HCT116 (cell line): ENCODE data around the gene ODAPH. TPM values are rescaled to one million over a fixed set of nuclear protein-coding genes. Genes with fewer than 3 reads are reported as not detected.
"Not testable (repeated sequence)": the region's sequence is repeated elsewhere in the genome, so short reads cannot be mapped to it uniquely, and the experiment has no call there.

Experiments used
- ATAC-seq: fragments of 200-7000 bp; cut with Tn5 transposase; 2 replicates; pipeline ENCODE4 v1.9.1; 2020; ENCODE audit warnings: mild to moderate bottlenecking, moderate library complexity
- BruUV-seq: library from RNA; stranded (reverse); fragments of 400-500 nt; replicated peaks from 2 replicates; lab custom pipeline; 2021; lab: Mats Ljungman, UMichigan
- CTCF ChIA-PET: fragments of 300-600 bp; sonication (Branson Sonifier 250); formaldehyde crosslinking; loops from one replicate; lab custom pipeline; 2021; ENCODE audit warnings: antibody characterized with exemption; lab: Charles Lee
- POLR2A ChIA-PET: fragments of 300-600, 350-600 bp; sonication (Branson Sonifier 250); formaldehyde crosslinking; loops from one replicate; lab custom pipeline; 2021; ENCODE audit warnings: antibody characterized with exemption; lab: Charles Lee
- RAD21 ChIA-PET, 2 experiments: fragments of 300-600 bp; sonication (Branson Sonifier 250); formaldehyde crosslinking; loops; one replicate each; lab custom pipeline; 2023; ENCODE audit warnings: low total read pairs in 2 of 2; ENCODE audit not compliant: uncharacterized antibody in 2 of 2, unreplicated experiment in 2 of 2, low non-redundant PET in 1 of 2; lab: Charles Lee
- DNase-seq: peaks from one replicate; pipeline ENCODE4 v3.0.0-alpha.2; 2010; ENCODE audit warnings: low read depth, low spot score
- H2AFZ ChIP-seq: fragments of 200-600 bp; shearing (Covaris generic), sonication (generic); 2 replicates; pipeline ENCODE4 v1.6.1; 2017; ENCODE audit warnings: low read depth, mixed run types, mixed read lengths, antibody characterized with exemption, low read length; ENCODE audit not compliant: poor library complexity, severe bottlenecking
- H3K27ac ChIP-seq: 2 replicates; pipeline ENCODE4 v1.5.1; 2012; ENCODE audit warnings: low read depth, low read length
- H3K27me3 ChIP-seq: fragments of 200-600 bp; sonication (generic); 2 replicates; pipeline ENCODE4 v1.6.1; 2016; ENCODE audit warnings: mixed run types, low read length, mixed read lengths; ENCODE audit not compliant: insufficient read depth
- H3K36me3 ChIP-seq, 2 experiments: fragments of 200-500 bp in 1 of 2; fragments of 200-600 bp in 1 of 2; sonication (Bioruptor generic) in 1 of 2; sonication (generic) in 1 of 2; 2 replicates each; pipeline versions ENCODE4 v1.5.1 to v1.6.1; 2014 to 2016; ENCODE audit warnings: low read length in 2 of 2, inconsistent platforms in 1 of 2, mixed read lengths in 1 of 2, mixed run types in 1 of 2; ENCODE audit not compliant: insufficient read depth in 2 of 2, control insufficient read depth in 1 of 2
- H3K4me1 ChIP-seq, 2 experiments: fragments of 200-600 bp in 1 of 2; sonication (generic) in 1 of 2; 2 replicates each; pipeline versions ENCODE4 v1.5.1 to v1.6.1; 2012 to 2017; ENCODE audit warnings: low read length in 2 of 2, inconsistent platforms in 1 of 2, mild to moderate bottlenecking in 1 of 2, mixed read lengths in 1 of 2, mixed run types in 1 of 2, moderate library complexity in 1 of 2; ENCODE audit not compliant: insufficient read depth in 2 of 2, control insufficient read depth in 1 of 2
- H3K4me2 ChIP-seq: fragments of 200-600 bp; sonication (generic); 2 replicates; pipeline ENCODE4 v1.6.1; 2017; ENCODE audit warnings: mixed run types, low read length, mixed read lengths
- H3K4me3 ChIP-seq, 2 experiments: fragments of 200-600 bp in 1 of 2; sonication (generic) in 1 of 2; replicated peaks in 1 of 2; 2 replicates each; pipeline ENCODE4 v1.5.1; 2011 to 2016; ENCODE audit warnings: low read length in 2 of 2, control low read depth in 1 of 2, low read depth in 1 of 2, mild to moderate bottlenecking in 1 of 2, mixed read lengths in 1 of 2, mixed run types in 1 of 2
- H3K79me2 ChIP-seq: fragments of 200-600 bp; sonication (generic); 2 replicates; pipeline ENCODE4 v1.6.1; 2017; ENCODE audit warnings: mild to moderate bottlenecking, mixed run types, low read length, moderate library complexity, mixed read lengths; ENCODE audit not compliant: insufficient read depth
- H3K9ac ChIP-seq: fragments of 200-600 bp; sonication (generic); 2 replicates; pipeline ENCODE4 v1.6.1; 2016; ENCODE audit warnings: low read length, mixed read lengths
- H3K9me2 ChIP-seq: fragments of 200-600 bp; sonication (generic), shearing (Covaris generic); 2 replicates; pipeline ENCODE4 v1.6.1; 2017; ENCODE audit warnings: mixed run types, mild to moderate bottlenecking, moderate library complexity; ENCODE audit not compliant: insufficient read depth
- H3K9me3 ChIP-seq, 2 experiments: fragments of 200-500 bp in 1 of 2; fragments of 200-600 bp in 1 of 2; sonication (Bioruptor generic) in 1 of 2; sonication (generic) in 1 of 2; 2 replicates each; pipeline ENCODE4 v1.6.1; 2014 to 2017; ENCODE audit warnings: low read length in 2 of 2, mixed read lengths in 2 of 2, inconsistent platforms in 1 of 2, low read depth in 1 of 2, mild to moderate bottlenecking in 1 of 2, mixed run types in 1 of 2, moderate library complexity in 1 of 2; ENCODE audit not compliant: control insufficient read depth in 1 of 2, insufficient read depth in 1 of 2
- H4K20me1 ChIP-seq: fragments of 200-600 bp; sonication (generic), shearing (Covaris generic); 2 replicates; pipeline ENCODE4 v1.6.1; 2017; ENCODE audit warnings: mixed run types, mild to moderate bottlenecking, moderate library complexity; ENCODE audit not compliant: insufficient read depth
- CBX3 ChIP-seq: IDR thresholded peaks from 2 replicates; pipeline ENCODE4 v1.6.1; 2012; ENCODE audit warnings: low read depth
- CTCF ChIP-seq, 3 experiments: fragments of 200-600 bp in 1 of 3; sonication (generic) in 1 of 3; IDR thresholded peaks in 2 of 3; conservative IDR thresholded peaks in 1 of 3; 2 replicates each; pipeline ENCODE4 v1.5.1; 2012 to 2017; ENCODE audit warnings: low read depth in 2 of 3, low read length in 2 of 3, antibody characterized with exemption in 1 of 3, borderline replicate concordance in 1 of 3, control low read depth in 1 of 3, mild to moderate bottlenecking in 1 of 3, mixed read lengths in 1 of 3, mixed run types in 1 of 3, moderate library complexity in 1 of 3; ENCODE audit not compliant: insufficient read depth in 1 of 3
- EGR1 ChIP-seq: IDR thresholded peaks from 2 replicates; pipeline ENCODE4 v1.6.1; 2012; ENCODE audit warnings: low read depth
- EZH2 ChIP-seq: fragments of 200-600 bp; sonication (generic); IDR thresholded peaks from 2 replicates; pipeline ENCODE4 v1.6.1; 2017; ENCODE audit warnings: antibody characterized with exemption, mixed run types
- FOSL1 ChIP-seq: IDR thresholded peaks from 2 replicates; pipeline ENCODE4 v1.6.1; 2012; ENCODE audit warnings: low read depth
- POLR2AphosphoS5 ChIP-seq: IDR thresholded peaks from 2 replicates; pipeline ENCODE4 v1.6.1; 2011; ENCODE audit warnings: mild to moderate bottlenecking, low read depth, low read length, moderate library complexity
- RAD21 ChIP-seq: IDR thresholded peaks from 2 replicates; pipeline ENCODE4 v1.6.1; 2012; ENCODE audit warnings: low read depth, mild to moderate bottlenecking
- REST ChIP-seq: IDR thresholded peaks from 2 replicates; pipeline ENCODE4 v1.6.1; 2012; ENCODE audit warnings: low read depth
- TCF7L2 ChIP-seq: IDR thresholded peaks from 2 replicates; pipeline ENCODE4 v1.7.0; 2011; ENCODE audit warnings: borderline replicate concordance, inconsistent platforms; ENCODE audit not compliant: insufficient read depth, insufficient read length; ENCODE audit errors: extremely low read depth
- ZBTB33 ChIP-seq: IDR thresholded peaks from 2 replicates; pipeline ENCODE4 v1.6.1; 2011; ENCODE audit warnings: mild to moderate bottlenecking, low read length, moderate library complexity; ENCODE audit not compliant: insufficient replicate concordance; ENCODE audit errors: extremely low read depth
- intact Hi-C: fragments of 100-400 bp; cut with micrococcal nuclease; formaldehyde crosslinking; loops from 2 replicates; pipeline ENCODE4 v1.10.0; 2022
- total RNA-seq: library from RNA; stranded (reverse); gene quantifications from one replicate; pipeline ENCODE4 v1.2.1, GENCODE V29; 2021; ENCODE audit not compliant: unreplicated experiment

Gene ODAPH
- total RNA-seq, 1 experiment from 2014 or later, result not detected

GRCh38 chr4:75516144-75516543, 39.7 kb upstream of the ODAPH start (continued):
- no peak for TF ChIP-seq FOSL1

- H3K27ac ChIP-seq, intact Hi-C loops, BruUV-seq, DNase-seq, H3K9ac ChIP-seq, H3K9me2 ChIP-seq, H3K27me3 ChIP-seq, H4K20me1 ChIP-seq, H2AFZ ChIP-seq, H3K4me3 ChIP-seq, POLR2A ChIA-PET, ATAC-seq, RAD21 ChIA-PET, H3K4me2 ChIP-seq, CTCF ChIA-PET, H3K9me3 ChIP-seq: not testable (repeated sequence)
- peaks cover 3 to 11% of the 10 kb centered on the region in 2 experiments; a peak in 3 of 4 replicates for H3K4me1 ChIP-seq
- H3K79me2 ChIP-seq, result peaks cover 18% of the 10 kb centered on the region
- peaks cover 11 to 17% of the 10 kb centered on the region in 2 experiments; a peak in 3 of 4 replicates for H3K36me3 ChIP-seq
These were observed 36.4 kb upstream of the ODAPH start for GRCh38 chr4:75519452-75519851.

GRCh38 chr4:75525086-75525485, 30.8 kb upstream of the ODAPH start:
- ChIA-PET CTCF (no interaction called here), RAD21 (no interaction called here), POLR2A (no interaction called here)
- Histone ChIP-seq H3K4me3 (no peak overlapping the region), H4K20me1 (no peaks in the 10 kb centered on the region), H3K36me3 (peaks cover 18 to 21% of the 10 kb centered on the region in 2 experiments), H3K4me1 (no peaks in the 10 kb centered on the region), H3K79me2 (peaks cover 7% of the 10 kb centered on the region; the same call in 1 of the 2 replicates), H3K9me2 (no peaks in the 10 kb centered on the region), H3K4me2 (no peak overlapping the region), H3K9me3 (no peaks in the 10 kb centered on the region), H3K27me3 (no peaks in the 10 kb centered on the region), H3K27ac (no peak overlapping the region), H2AFZ (no peak overlapping the region), H3K9ac (no peak overlapping the region)
- intact Hi-C loops, result no loop called here
- ATAC-seq, result no peak
- no TSS peak for BruUV-seq
- no peak for DNase-seq
- no peak for TF ChIP-seq TCF7L2
- no peak for TF ChIP-seq EZH2
- TF ChIP-seq CBX3, result no peak
- no peak for TF ChIP-seq EGR1
- TF ChIP-seq RAD21, result no peak
- TF ChIP-seq REST, result no peak
- TF ChIP-seq POLR2AphosphoS5, result no peak
- no peak for TF ChIP-seq CTCF (IDR thresholded peaks at IDR 0.05 in 2 of 3, conservative IDR thresholded peaks at IDR 0.05 in 1 of 3; ENCODE audit: borderline replicate concordance in 1 of 3, insufficient read depth in 1 of 3, low read depth in 2 of 3, low read length in 2 of 3)
- no peak for TF ChIP-seq ZBTB33
